Measurements from ENCODE around the gene PLA2G5. TPM values are rescaled to one million over a fixed set of nuclear protein-coding genes. Genes with fewer than 3 reads are reported as not detected.

PLA2G5 gene
- total RNA-seq, 1 donor from 2014 or later: not detected

DNA sequence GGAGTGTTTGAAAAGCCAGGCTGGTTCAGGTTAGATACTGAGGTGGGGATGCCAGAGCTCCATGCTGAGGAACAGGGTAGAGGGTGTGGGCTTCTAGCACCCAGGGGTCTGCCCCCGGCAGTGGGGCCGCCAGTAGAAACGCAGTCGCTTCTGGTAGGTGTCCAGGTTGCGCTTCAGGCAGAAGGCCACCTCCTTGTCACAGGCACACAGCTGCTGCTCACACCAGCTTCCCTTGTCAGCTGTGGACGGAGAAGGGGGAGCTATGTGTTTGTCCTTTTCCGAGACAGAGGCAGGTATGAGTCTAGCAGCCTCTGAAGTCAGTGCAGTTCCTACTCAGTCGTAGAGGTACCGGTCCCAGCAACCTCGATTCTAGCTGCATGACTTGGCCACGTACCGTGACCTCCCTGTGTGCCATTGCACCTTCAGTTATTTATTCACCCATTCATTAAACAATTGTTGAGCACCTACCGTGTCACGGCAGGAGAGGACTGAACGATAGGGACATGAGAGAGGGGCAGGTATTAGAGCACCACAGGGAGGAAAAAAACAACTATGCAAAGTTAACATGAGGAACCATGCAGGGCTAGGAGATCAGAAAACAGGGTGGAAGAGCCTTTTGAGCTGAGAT, 44.1 kb downstream of the PLA2G5 start:
- no peak overlapping the region for H3K4me3 Mint-ChIP-seq
- no peak overlapping the region for H3K27ac Mint-ChIP-seq (ENCODE audit: unreplicated experiment)
- H3K27me3 Mint-ChIP-seq (ENCODE audit: low read depth): peaks cover 3% of the 10 kb centered on the region
- peaks cover 4% of the 10 kb centered on the region for H3K4me1 Mint-ChIP-seq
- H3K36me3 Mint-ChIP-seq (ENCODE audit: low read depth): no peaks in the 10 kb centered on the region
- DNase-seq (ENCODE audit: low read depth, low spot score): no peak
- TF ChIP-seq, protein P1, sequence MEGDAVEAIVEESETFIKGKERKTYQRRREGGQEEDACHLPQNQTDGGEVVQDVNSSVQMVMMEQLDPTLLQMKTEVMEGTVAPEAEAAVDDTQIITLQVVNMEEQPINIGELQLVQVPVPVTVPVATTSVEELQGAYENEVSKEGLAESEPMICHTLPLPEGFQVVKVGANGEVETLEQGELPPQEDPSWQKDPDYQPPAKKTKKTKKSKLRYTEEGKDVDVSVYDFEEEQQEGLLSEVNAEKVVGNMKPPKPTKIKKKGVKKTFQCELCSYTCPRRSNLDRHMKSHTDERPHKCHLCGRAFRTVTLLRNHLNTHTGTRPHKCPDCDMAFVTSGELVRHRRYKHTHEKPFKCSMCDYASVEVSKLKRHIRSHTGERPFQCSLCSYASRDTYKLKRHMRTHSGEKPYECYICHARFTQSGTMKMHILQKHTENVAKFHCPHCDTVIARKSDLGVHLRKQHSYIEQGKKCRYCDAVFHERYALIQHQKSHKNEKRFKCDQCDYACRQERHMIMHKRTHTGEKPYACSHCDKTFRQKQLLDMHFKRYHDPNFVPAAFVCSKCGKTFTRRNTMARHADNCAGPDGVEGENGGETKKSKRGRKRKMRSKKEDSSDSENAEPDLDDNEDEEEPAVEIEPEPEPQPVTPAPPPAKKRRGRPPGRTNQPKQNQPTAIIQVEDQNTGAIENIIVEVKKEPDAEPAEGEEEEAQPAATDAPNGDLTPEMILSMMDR (conservative IDR thresholded peaks at IDR 0.05): no peak
- H3K9me3 Mint-ChIP-seq: no peaks in the 10 kb centered on the region

GRCh38 chr1:20115479-20115878, 45.5 kb downstream of the PLA2G5 start:
- H3K4me1 Mint-ChIP-seq: no peaks in the 10 kb centered on the region
- H3K27ac Mint-ChIP-seq (ENCODE audit: unreplicated experiment): no peak overlapping the region
- no peak overlapping the region for H3K4me3 Mint-ChIP-seq
- no peaks in the 10 kb centered on the region for H3K9me3 Mint-ChIP-seq
- no peaks in the 10 kb centered on the region for H3K36me3 Mint-ChIP-seq (ENCODE audit: low read depth)
- no peak for DNase-seq (ENCODE audit: low read depth, low spot score)
- peaks cover 8% of the 10 kb centered on the region for H3K27me3 Mint-ChIP-seq (ENCODE audit: low read depth)
- TF ChIP-seq, protein P1 (conservative IDR thresholded peaks at IDR 0.05): no peak

GRCh38 chr1:20115916-20116315, 45.9 kb downstream of the PLA2G5 start:
- H3K27me3 Mint-ChIP-seq (ENCODE audit: low read depth): peaks cover 8% of the 10 kb centered on the region
- DNase-seq (ENCODE audit: low read depth, low spot score): no peak
- no peaks in the 10 kb centered on the region for H3K36me3 Mint-ChIP-seq (ENCODE audit: low read depth)
- no peaks in the 10 kb centered on the region for H3K9me3 Mint-ChIP-seq
- TF ChIP-seq, protein P1 (conservative IDR thresholded peaks at IDR 0.05): no peak
- no peak overlapping the region for H3K27ac Mint-ChIP-seq (ENCODE audit: unreplicated experiment)
- H3K4me1 Mint-ChIP-seq: no peaks in the 10 kb centered on the region
- no peak overlapping the region for H3K4me3 Mint-ChIP-seq

GRCh38 chr1:20117236-20117635, 47.2 kb downstream of the PLA2G5 start:
- Mint-ChIP-seq H3K4me3 (no peak overlapping the region), H3K36me3 (ENCODE audit: low read depth) (no peaks in the 10 kb centered on the region), H3K27ac (ENCODE audit: unreplicated experiment) (no peak overlapping the region), H3K4me1 (no peaks in the 10 kb centered on the region), H3K9me3 (no peaks in the 10 kb centered on the region), H3K27me3 (ENCODE audit: low read depth) (peaks cover 11% of the 10 kb centered on the region)
- TF ChIP-seq, protein P1 (conservative IDR thresholded peaks at IDR 0.05): no peak
- no peak for DNase-seq (ENCODE audit: low read depth, low spot score)

GRCh38 chr1:20119347-20119746, 49.4 kb downstream of the PLA2G5 start, which contains the start of gene PLA2G2D:
TSS of gene PLA2G2D (minus strand) at chr1:20119536. CDS start at chr1:20119498, 38 bp downstream.
- Mint-ChIP-seq H3K4me1 (no peaks in the 10 kb centered on the region), H3K36me3 (ENCODE audit: low read depth) (no peaks in the 10 kb centered on the region), H3K9me3 (no peaks in the 10 kb centered on the region), H3K27me3 (ENCODE audit: low read depth) (peaks cover 13% of the 10 kb centered on the region), H3K4me3 (no peak within 1 kb of the TSS), H3K27ac (ENCODE audit: unreplicated experiment) (no peak within 1 kb of the TSS)
- DNase-seq (ENCODE audit: low read depth, low spot score): no peak
- TF ChIP-seq, protein P1 (conservative IDR thresholded peaks at IDR 0.05): no peak

Measured in neural crest cell (in vitro differentiated cells).